PC-3 (cell line): Measurements from ENCODE around the gene CSNK1A1.
"Not testable (repeated sequence)": the region's sequence is repeated elsewhere in the genome, so short reads cannot be mapped to it uniquely, and the experiment has no call there.

Experiments
- CTCF ChIP-seq: fragments of 300-600 bp; sonication (generic); conservative IDR thresholded peaks from 2 replicates; pipeline ENCODE4 v1.5.1; 2017; ENCODE audit warnings: antibody characterized with exemption, low read depth, mild to moderate bottlenecking, low read length
- EZH2 ChIP-seq: fragments of 300-600 bp; sonication (generic); IDR thresholded peaks from one replicate; pipeline ENCODE4 v1.6.1; 2017; ENCODE audit warnings: antibody characterized with exemption, mild to moderate bottlenecking, low read length; ENCODE audit not compliant: unreplicated experiment

DNA sequence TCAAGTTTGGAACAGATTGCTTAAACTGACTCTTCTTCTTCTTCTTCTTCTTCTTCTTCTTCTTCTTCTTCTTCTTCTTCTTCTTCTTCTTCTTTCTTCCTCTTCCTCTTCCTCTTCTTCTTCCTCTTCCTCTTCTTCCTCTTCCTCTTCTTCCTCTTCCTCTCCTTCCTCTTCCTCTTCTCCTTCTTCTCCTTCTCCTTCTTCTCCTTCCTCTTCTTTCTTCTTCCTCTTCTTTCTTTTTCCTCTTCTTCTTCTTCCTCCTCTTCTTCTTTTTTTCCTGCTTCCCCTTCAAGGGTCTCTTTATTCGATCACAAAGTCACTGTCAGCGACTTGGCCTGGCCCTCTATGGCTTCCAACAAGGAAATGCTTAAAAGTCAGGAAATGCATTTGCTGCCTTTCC lies 47.0 kb upstream of the CSNK1A1 start:
- TF ChIP-seq CTCF, EZH2: not testable (repeated sequence)
